HepG2 (cell line): ENCODE measurements around the gene BMP6. TPM values are rescaled to one million over a fixed set of nuclear protein-coding genes. Genes with fewer than 3 reads are reported as not detected.

Experiments
- AHR ChIP-seq: IDR thresholded peaks from 2 replicates; pipeline ENCODE4 v1.6.1; 2018; ENCODE audit warnings: missing genetic modification reagents, missing compliant biosample characterization
- ERF ChIP-seq: IDR thresholded peaks from 2 replicates; pipeline ENCODE4 v1.6.1; 2018; ENCODE audit warnings: missing biosample characterization, missing genetic modification reagents
- NCOA2 ChIP-seq: sonication (generic); formaldehyde crosslinking; IDR thresholded peaks from 2 replicates; pipeline ENCODE4 v1.8.0; 2022; ENCODE audit warnings: inconsistent platforms
- NR2F2 ChIP-seq: IDR thresholded peaks from 2 replicates; pipeline ENCODE4 v1.6.1; 2012; ENCODE audit warnings: low read depth, inconsistent platforms, borderline replicate concordance
- POLR2AphosphoS5 ChIP-seq: IDR thresholded peaks from 2 replicates; pipeline ENCODE4 v1.6.1; 2012; ENCODE audit warnings: low read depth, low read length
- TBX2 ChIP-seq: sonication (generic); formaldehyde crosslinking; IDR thresholded peaks from 2 replicates; pipeline ENCODE4 v1.5.0; 2020; ENCODE audit warnings: missing genetic modification reagents, mild to moderate bottlenecking, borderline replicate concordance
- ZBTB3 ChIP-seq: sonication (generic); formaldehyde crosslinking; IDR thresholded peaks from 2 replicates; pipeline ENCODE4 v1.4.0; 2020; ENCODE audit warnings: low read depth, mild to moderate bottlenecking, moderate library complexity, missing genetic modification reagents, borderline replicate concordance
- ZNF224 ChIP-seq: sonication (generic); formaldehyde crosslinking; IDR thresholded peaks from 2 replicates; pipeline ENCODE4 v1.5.0; 2020; ENCODE audit warnings: mild to moderate bottlenecking, missing genetic modification reagents
- ZNF350 ChIP-seq: sonication (generic); formaldehyde crosslinking; IDR thresholded peaks from 2 replicates; pipeline ENCODE4 v1.4.0; 2020; ENCODE audit warnings: mild to moderate bottlenecking, low read depth, missing genetic modification reagents, borderline replicate concordance
- ZNF713 ChIP-seq: sonication (generic); formaldehyde crosslinking; IDR thresholded peaks from 2 replicates; pipeline ENCODE4 v1.4.0; 2020; ENCODE audit warnings: mild to moderate bottlenecking, missing genetic modification reagents
- ZNF790 ChIP-seq: sonication (generic); formaldehyde crosslinking; IDR thresholded peaks from 2 replicates; pipeline ENCODE4 v1.8.0; 2022; ENCODE audit warnings: missing genetic modification reagents, mild to moderate bottlenecking, borderline replicate concordance
- ZNF816 ChIP-seq: sonication (generic); formaldehyde crosslinking; IDR thresholded peaks from 2 replicates; pipeline ENCODE4 v1.8.0; 2022; ENCODE audit warnings: missing genetic modification reagents, mild to moderate bottlenecking, borderline replicate concordance
- polyA plus RNA-seq, 8 experiments: library from polyadenylated mRNA; depleted of rRNA in 3 of 8; stranded (reverse) in 7 of 8; unstranded in 1 of 8; fragments of >200 nt; fragmentation: Illumina TruSeq in 4 of 8; extraction: Trizol in 4 of 8; gene quantifications; 2 replicates each; pipeline versions ENCODE4 v1.2.1 to v1.2.3, GENCODE V29; 2011 to 2016; ENCODE audit warnings: low read depth in 4 of 8, missing spikeins in 1 of 8, mixed read lengths in 1 of 8; ENCODE audit not compliant: insufficient read depth in 1 of 8
- total RNA-seq, 5 experiments: library from RNA; depleted of rRNA; stranded (reverse); fragments of >200 nt; fragmentation: Illumina TruSeq; extraction: Trizol; gene quantifications; 2 replicates each; pipeline ENCODE4 v1.2.3, GENCODE V29; 2016; ENCODE audit warnings: low read depth in 1 of 5
- TF ChIP-seq, protein P1 (sequence below): sonication (generic); formaldehyde crosslinking; IDR thresholded peaks from 2 replicates; pipeline ENCODE4 v1.5.1; 2020; ENCODE audit warnings: mild to moderate bottlenecking, missing genetic modification reagents, moderate library complexity
- TF ChIP-seq, protein P2 (sequence below): sonication (generic); formaldehyde crosslinking; IDR thresholded peaks from 2 replicates; pipeline ENCODE4 v1.8.0; 2022; ENCODE audit warnings: low read depth, missing genetic modification reagents
- TF ChIP-seq, protein P3 (sequence below): sonication (generic); formaldehyde crosslinking; IDR thresholded peaks from 2 replicates; pipeline ENCODE4 v1.4.0; 2020; ENCODE audit warnings: missing genetic modification reagents
- TF ChIP-seq, protein P4 (sequence below): sonication (generic); formaldehyde crosslinking; IDR thresholded peaks from 2 replicates; pipeline ENCODE4 v1.4.0; 2020; ENCODE audit warnings: missing genetic modification reagents

Gene BMP6
- total and polyA plus RNA-seq, 2 of the 13 experiments (the other 11 are each of a cell fraction or from before 2014, with no cell fraction given): 0.09 to 0.18 TPM

DNA sequence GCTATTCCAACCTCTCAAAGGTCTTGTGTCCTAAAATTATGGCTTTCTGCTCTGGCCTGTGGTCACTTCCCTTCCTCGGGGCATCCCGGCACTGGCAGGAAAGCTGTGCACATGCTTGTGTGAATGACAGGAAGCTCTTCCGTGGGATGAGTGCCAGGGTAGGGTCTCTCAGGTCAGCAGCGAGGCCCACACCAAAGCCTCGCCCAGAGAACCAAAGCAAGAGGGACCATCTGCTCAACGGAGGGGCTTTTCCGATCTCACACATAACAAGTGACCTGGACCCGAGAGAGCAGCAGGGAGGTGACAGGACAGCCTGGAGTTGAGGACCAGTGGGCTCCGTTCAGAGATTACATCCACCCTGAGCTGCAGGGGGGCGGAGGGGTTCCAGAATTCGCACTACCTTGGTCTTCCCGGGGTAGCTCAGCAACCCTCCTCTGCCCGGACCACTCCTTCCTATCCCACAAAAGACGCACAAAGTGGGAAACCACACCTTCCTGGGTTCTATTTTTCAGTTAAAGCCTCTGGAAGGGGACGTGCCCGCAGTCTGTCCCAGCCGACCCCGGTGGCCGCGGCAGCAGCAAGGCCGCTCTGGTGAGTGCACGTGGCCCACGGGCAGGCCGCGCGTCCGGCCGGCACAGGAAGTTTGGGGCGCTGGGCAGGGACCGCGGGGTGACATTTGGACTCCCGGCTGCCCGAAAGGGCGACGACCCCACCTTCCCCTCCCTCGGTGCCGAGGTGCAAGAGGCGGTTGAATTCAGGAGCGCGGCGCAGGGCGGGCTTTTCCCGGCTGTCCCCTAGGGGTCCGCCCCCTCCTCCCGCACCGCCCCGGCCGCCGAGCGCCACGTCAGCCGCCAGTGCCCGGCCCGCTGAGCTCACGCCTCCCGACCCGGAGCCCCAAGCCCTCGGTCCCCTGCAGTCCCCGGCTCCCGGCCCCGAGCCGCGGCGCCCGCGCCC is 183.7 kb downstream of the BMP6 start (continued):
- peak; percentile 85 for TF ChIP-seq ERF (CRISPR knock-in tag)
- TF ChIP-seq ZNF790 (CRISPR knock-in tag): peak; percentile 70; the same call in 1 of the 2 replicates
- TF ChIP-seq ZNF350: peak; percentile 70
- peak; percentile 15; the same call in 1 of the 2 replicates for TF ChIP-seq ZNF224
- TF ChIP-seq AHR (CRISPR knock-in tag): peak; percentile 82
- peak; percentile 61; the same call in 1 of the 2 replicates for TF ChIP-seq NR2F2
- TF ChIP-seq, protein P1, sequence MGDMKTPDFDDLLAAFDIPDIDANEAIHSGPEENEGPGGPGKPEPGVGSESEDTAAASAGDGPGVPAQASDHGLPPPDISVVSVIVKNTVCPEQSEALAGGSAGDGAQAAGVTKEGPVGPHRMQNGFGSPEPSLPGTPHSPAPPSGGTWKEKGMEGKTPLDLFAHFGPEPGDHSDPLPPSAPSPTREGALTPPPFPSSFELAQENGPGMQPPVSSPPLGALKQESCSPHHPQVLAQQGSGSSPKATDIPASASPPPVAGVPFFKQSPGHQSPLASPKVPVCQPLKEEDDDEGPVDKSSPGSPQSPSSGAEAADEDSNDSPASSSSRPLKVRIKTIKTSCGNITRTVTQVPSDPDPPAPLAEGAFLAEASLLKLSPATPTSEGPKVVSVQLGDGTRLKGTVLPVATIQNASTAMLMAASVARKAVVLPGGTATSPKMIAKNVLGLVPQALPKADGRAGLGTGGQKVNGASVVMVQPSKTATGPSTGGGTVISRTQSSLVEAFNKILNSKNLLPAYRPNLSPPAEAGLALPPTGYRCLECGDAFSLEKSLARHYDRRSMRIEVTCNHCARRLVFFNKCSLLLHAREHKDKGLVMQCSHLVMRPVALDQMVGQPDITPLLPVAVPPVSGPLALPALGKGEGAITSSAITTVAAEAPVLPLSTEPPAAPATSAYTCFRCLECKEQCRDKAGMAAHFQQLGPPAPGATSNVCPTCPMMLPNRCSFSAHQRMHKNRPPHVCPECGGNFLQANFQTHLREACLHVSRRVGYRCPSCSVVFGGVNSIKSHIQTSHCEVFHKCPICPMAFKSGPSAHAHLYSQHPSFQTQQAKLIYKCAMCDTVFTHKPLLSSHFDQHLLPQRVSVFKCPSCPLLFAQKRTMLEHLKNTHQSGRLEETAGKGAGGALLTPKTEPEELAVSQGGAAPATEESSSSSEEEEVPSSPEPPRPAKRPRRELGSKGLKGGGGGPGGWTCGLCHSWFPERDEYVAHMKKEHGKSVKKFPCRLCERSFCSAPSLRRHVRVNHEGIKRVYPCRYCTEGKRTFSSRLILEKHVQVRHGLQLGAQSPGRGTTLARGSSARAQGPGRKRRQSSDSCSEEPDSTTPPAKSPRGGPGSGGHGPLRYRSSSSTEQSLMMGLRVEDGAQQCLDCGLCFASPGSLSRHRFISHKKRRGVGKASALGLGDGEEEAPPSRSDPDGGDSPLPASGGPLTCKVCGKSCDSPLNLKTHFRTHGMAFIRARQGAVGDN (CRISPR knock-in tag): peak; percentile 100
- TF ChIP-seq, protein P2, sequence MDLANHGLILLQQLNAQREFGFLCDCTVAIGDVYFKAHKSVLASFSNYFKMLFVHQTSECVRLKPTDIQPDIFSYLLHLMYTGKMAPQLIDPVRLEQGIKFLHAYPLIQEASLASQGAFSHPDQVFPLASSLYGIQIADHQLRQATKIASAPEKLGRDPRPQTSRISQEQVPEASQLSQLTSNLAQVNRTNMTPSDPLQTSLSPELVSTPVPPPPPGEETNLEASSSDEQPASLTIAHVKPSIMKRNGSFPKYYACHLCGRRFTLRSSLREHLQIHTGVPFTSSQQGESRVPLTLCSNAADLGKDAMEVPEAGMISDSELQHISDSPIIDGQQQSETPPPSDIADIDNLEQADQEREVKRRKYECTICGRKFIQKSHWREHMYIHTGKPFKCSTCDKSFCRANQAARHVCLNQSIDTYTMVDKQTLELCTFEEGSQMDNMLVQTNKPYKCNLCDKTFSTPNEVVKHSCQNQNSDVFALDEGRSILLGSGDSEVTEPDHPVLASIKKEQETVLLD (CRISPR knock-in tag): peak; percentile 86
- TF ChIP-seq, protein P3, sequence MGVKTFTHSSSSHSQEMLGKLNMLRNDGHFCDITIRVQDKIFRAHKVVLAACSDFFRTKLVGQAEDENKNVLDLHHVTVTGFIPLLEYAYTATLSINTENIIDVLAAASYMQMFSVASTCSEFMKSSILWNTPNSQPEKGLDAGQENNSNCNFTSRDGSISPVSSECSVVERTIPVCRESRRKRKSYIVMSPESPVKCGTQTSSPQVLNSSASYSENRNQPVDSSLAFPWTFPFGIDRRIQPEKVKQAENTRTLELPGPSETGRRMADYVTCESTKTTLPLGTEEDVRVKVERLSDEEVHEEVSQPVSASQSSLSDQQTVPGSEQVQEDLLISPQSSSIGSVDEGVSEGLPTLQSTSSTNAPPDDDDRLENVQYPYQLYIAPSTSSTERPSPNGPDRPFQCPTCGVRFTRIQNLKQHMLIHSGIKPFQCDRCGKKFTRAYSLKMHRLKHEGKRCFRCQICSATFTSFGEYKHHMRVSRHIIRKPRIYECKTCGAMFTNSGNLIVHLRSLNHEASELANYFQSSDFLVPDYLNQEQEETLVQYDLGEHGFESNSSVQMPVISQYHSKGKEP (CRISPR knock-in tag): 0 out of 2 replicates have a peak, but pooled peaks have one; percentile 82
- TF ChIP-seq TBX2: peak; percentile 91
- TF ChIP-seq, protein P4, sequence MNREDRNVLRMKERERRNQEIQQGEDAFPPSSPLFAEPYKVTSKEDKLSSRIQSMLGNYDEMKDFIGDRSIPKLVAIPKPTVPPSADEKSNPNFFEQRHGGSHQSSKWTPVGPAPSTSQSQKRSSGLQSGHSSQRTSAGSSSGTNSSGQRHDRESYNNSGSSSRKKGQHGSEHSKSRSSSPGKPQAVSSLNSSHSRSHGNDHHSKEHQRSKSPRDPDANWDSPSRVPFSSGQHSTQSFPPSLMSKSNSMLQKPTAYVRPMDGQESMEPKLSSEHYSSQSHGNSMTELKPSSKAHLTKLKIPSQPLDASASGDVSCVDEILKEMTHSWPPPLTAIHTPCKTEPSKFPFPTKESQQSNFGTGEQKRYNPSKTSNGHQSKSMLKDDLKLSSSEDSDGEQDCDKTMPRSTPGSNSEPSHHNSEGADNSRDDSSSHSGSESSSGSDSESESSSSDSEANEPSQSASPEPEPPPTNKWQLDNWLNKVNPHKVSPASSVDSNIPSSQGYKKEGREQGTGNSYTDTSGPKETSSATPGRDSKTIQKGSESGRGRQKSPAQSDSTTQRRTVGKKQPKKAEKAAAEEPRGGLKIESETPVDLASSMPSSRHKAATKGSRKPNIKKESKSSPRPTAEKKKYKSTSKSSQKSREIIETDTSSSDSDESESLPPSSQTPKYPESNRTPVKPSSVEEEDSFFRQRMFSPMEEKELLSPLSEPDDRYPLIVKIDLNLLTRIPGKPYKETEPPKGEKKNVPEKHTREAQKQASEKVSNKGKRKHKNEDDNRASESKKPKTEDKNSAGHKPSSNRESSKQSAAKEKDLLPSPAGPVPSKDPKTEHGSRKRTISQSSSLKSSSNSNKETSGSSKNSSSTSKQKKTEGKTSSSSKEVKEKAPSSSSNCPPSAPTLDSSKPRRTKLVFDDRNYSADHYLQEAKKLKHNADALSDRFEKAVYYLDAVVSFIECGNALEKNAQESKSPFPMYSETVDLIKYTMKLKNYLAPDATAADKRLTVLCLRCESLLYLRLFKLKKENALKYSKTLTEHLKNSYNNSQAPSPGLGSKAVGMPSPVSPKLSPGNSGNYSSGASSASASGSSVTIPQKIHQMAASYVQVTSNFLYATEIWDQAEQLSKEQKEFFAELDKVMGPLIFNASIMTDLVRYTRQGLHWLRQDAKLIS (CRISPR knock-in tag): peak; percentile 76; the same call in 1 of the 2 replicates
- peak; percentile 57 for TF ChIP-seq NCOA2
- TF ChIP-seq POLR2AphosphoS5: peak; percentile 58
- TF ChIP-seq ZBTB3 (CRISPR knock-in tag): peak; percentile 59; the same call in 1 of the 2 replicates
- no peak for TF ChIP-seq ZNF713 (CRISPR knock-in tag)
- TF ChIP-seq ZNF816: peak; percentile 94; the same call in 1 of the 2 replicates
